ENCODE results near the gene DNMT3L. TPM values are rescaled to one million over a fixed set of nuclear protein-coding genes. Genes with fewer than 3 reads are reported as not detected.

The DNMT3L gene
- total and polyA plus RNA-seq, 8 donors = not detected

DNA sequence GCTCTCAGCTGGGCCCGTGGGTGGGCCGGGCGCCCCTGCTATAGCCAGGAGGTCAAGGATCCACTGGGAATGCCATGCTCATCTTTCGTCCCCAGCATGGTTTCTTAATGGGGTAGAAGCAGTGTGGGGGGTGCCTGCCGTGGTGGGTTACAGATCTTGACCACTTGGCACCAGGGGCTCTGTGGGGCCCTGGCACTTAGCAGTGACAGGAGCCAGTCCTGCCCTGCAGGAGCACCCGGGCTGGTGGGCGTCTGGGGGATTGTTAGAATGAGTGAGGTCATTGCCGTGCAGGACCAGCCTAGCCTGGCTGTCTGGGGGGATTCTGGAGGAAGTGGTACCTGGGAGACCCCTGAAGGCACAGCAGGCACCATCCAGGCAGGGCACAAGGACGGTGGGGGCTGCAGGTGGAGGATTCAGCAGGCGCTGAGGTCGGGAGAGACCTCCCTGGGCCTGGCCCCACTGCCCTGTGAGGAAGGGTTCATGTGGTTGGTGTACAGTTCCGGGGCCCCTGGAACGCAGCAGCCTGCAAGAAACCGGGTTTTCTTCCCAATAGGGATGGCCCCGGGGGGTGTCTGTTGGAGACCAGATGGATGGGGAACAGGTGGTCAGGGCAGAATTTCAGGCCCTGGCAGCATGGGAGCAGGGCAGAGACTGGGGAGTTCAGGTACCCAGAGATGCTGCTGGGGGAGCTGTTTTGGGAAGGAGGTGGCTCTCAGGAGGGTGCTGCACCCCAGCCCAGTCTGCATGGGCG, 28.8 kb upstream of the DNMT3L start:
- no peak for DNase-seq
- Histone ChIP-seq H3K9me3 (no peaks in the 10 kb centered on the region), H3K4me1 (peaks cover 8 to 20% (median 18%) of the 10 kb centered on the region in 4 donors), H3K4me3 (no peak overlapping the region), H3K27me3 (peaks cover 0 to 59% (median 16%) of the 10 kb centered on the region in 3 donors), H3K27ac (no peak overlapping the region), H3K36me3 (no peaks in the 10 kb centered on the region)
- 78 to 85% (median 81%) methylated on average over 16 of the region's 16 CpGs for WGBS, 5 donors
- no peak for TF ChIP-seq EP300 (IDR thresholded peaks at IDR 0.05)
- TF ChIP-seq, protein P1, sequence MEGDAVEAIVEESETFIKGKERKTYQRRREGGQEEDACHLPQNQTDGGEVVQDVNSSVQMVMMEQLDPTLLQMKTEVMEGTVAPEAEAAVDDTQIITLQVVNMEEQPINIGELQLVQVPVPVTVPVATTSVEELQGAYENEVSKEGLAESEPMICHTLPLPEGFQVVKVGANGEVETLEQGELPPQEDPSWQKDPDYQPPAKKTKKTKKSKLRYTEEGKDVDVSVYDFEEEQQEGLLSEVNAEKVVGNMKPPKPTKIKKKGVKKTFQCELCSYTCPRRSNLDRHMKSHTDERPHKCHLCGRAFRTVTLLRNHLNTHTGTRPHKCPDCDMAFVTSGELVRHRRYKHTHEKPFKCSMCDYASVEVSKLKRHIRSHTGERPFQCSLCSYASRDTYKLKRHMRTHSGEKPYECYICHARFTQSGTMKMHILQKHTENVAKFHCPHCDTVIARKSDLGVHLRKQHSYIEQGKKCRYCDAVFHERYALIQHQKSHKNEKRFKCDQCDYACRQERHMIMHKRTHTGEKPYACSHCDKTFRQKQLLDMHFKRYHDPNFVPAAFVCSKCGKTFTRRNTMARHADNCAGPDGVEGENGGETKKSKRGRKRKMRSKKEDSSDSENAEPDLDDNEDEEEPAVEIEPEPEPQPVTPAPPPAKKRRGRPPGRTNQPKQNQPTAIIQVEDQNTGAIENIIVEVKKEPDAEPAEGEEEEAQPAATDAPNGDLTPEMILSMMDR (IDR thresholded peaks at IDR 0.05) = no peak
- TF ChIP-seq POLR2AphosphoS5 (IDR thresholded peaks at IDR 0.05) = no peak
- no peak for TF ChIP-seq POLR2A (IDR thresholded peaks at IDR 0.05)
- intact Hi-C loops (cut with DNase I; ENCODE audit: low total_unique reads) = no loop called here

DNA sequence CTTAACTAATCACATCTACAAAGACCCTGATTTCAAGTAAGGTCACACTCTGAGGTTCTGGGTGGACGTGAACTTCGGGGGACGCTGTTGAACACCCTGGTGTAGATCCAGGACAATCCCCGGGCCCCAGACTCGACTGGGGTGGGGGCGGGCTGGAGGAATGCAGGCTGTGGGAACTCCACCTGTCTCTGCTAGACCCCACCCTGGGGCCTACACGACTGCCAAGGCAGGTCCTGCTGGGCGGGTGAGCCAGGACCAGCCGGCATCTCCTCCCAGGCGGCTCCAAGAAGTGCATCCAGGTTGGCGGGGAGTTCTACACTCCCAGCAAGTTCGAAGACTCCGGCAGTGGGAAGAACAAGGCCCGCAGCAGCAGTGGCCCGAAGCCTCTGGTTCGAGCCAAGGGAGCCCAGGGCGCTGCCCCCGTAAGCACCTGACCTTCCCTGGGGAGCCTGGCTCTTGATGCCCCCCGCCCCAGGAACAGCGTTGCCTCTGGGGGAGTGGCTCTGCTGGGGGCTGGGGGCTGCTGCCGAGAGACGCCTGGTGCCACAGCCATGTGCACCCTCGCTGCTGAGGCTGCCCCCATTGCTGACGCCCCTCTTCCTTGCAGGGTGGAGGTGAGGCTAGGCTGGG, 27.8 kb upstream of the DNMT3L start:
- no peak overlapping the region for H3K4me3 ChIP-seq
- 75 to 86% (median 84%) methylated on average over 6 to 24 of the region's 24 CpGs for WGBS, 5 donors
- H3K9me3 ChIP-seq = no peaks in the 10 kb centered on the region
- H3K27ac ChIP-seq = no peak overlapping the region
- TF ChIP-seq, protein P1 (IDR thresholded peaks at IDR 0.05) = no peak
- TF ChIP-seq EP300 (IDR thresholded peaks at IDR 0.05) (no peak), POLR2A (IDR thresholded peaks at IDR 0.05) (no peak), POLR2AphosphoS5 (IDR thresholded peaks at IDR 0.05) (no peak)
- peaks cover 0 to 60% (median 21%) of the 10 kb centered on the region in 3 donors for H3K27me3 ChIP-seq
- H3K4me1 ChIP-seq = peaks cover 4 to 16% (median 15%) of the 10 kb centered on the region in 4 donors
- intact Hi-C loops (cut with DNase I; ENCODE audit: low total_unique reads) = no loop called here
- no peaks in the 10 kb centered on the region for H3K36me3 ChIP-seq
- DNase-seq = no peak

DNA sequence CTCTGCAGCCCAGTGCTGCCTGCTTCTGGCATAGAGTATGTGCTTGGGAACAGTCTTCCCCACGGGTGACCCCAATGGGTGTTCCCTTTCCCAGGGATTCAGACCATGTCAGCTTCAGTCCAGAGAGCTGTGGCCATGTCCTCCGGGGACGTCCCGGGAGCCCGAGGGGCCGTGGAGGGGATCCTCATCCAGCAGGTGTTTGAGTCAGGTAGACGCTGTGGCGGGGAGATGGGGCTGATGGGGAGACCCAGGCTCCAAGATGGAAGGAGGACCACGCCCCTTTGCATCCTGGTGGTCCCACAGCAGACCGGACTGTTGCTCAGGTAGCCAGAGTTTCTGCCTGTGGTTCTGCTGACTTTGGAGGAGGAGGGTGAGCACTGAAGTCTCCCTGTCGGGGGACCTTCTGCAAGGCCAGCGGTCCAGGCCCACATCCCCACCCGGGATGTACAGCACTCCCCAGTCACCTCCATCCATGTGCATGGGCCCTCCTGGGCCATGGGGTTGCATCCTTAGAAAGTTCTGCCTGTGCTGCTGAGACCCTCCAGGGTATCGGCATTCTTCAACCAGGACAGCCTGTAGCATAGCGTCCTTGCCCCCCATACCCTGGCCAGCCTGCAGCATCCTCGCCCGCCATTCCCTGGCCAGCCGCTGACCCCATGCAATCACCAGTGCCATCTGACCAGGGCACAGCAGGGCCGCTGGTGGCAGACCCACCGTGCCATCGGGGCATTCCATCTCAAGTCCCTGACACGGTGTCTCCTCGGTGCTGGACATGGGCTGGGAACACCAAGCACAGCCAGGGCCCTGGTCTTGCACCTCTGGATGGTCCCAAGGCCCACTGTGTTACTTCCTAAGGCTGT, 26.8 kb upstream of the DNMT3L start:
- no peaks in the 10 kb centered on the region for H3K36me3 ChIP-seq
- H3K27me3 ChIP-seq = peaks cover 0 to 57% (median 21%) of the 10 kb centered on the region in 3 donors
- intact Hi-C loops (cut with DNase I; ENCODE audit: low total_unique reads) = no loop called here
- H3K9me3 ChIP-seq = no peaks in the 10 kb centered on the region
- no peak for DNase-seq
- H3K4me3 ChIP-seq = no peak overlapping the region
- H3K27ac ChIP-seq = no peak overlapping the region
- 81 to 93% (median 87%) methylated on average over 13 to 23 of the region's 23 CpGs for WGBS, 5 donors
- peaks cover 4 to 11% (median 10%) of the 10 kb centered on the region in 4 donors for H3K4me1 ChIP-seq
- no peak for TF ChIP-seq POLR2AphosphoS5 (IDR thresholded peaks at IDR 0.05)
- TF ChIP-seq, protein P1 (IDR thresholded peaks at IDR 0.05) = no peak
- TF ChIP-seq POLR2A (IDR thresholded peaks at IDR 0.05) = no peak
- TF ChIP-seq EP300 (IDR thresholded peaks at IDR 0.05) = no peak

All from stomach (tissue), 9 donors.